IPS-18c (cell line): Measurements from ENCODE around the gene DUSP14.
"Not testable (repeated sequence)": the region's sequence is repeated elsewhere in the genome, so short reads cannot be mapped to it uniquely, and the experiment has no call there.

Experiments
- H3K4me3 ChIP-seq: 2 replicates; pipeline ENCODE4 v1.7.0; 2013; ENCODE audit warnings: low read depth, mild to moderate bottlenecking, low read length, moderate library complexity; ENCODE audit not compliant: insufficient read depth
- H3K9me3 ChIP-seq: one replicate; pipeline ENCODE4 v1.6.1; 2013; ENCODE audit warnings: mild to moderate bottlenecking, low read length, moderate library complexity; ENCODE audit not compliant: control insufficient read depth, insufficient read depth

Gene DUSP14

GRCh38 chr17:37489197-37490001 is at the start of gene DUSP14:
DUSP14 (plus strand) TSS chr17:37489891; CDS start chr17:37512273, 22,382 bp downstream.
- Histone ChIP-seq H3K9me3 (no peaks in the 10 kb centered on the region), H3K4me3 (peak within 1 kb of the TSS; percentile 77)

GRCh38 chr17:37440424-37440823 is 49.3 kb upstream of the DUSP14 start:
- H3K9me3 ChIP-seq = no peaks in the 10 kb centered on the region
- H3K4me3 ChIP-seq = no peak overlapping the region

DNA sequence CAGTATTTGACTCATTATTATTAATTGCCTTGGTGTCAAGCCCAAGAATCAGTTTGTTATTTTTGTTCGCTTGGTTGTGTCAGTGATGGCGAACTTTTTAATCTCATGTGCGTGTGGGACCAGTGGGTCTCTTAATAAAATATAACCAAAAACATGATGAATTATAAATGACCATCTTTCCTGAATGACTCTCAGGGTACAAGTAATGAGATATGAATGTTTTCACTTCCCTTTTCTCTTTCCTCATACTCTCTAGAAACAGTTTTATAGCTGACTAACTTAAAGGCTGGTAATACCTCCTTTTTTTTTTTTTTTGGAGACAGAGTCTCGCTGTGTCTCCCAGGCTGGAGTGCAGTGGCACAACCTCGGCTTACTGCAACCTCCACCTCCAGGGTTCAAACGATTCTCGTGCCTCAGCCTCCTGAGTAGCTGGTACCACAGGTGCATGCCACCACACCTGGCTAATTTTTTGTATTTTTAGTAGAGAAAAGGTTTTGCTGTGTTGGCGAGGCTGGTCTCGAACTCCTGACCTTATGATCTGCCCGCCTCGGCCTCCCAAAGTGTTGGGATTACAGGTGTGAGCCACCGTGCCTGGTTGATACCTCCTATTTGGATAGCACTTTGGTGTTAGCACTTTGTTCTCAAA is 48.2 kb upstream of the DUSP14 start:
- H3K4me3 ChIP-seq = not testable (repeated sequence)

GRCh38 chr17:37446027-37446426 is 43.7 kb upstream of the DUSP14 start:
- H3K9me3 ChIP-seq = no peaks in the 10 kb centered on the region
- H3K4me3 ChIP-seq = no peak overlapping the region

More for the DNA sequence above, 48.2 kb upstream of the DUSP14 start:
- not testable (repeated sequence) for H3K9me3 ChIP-seq

DNA sequence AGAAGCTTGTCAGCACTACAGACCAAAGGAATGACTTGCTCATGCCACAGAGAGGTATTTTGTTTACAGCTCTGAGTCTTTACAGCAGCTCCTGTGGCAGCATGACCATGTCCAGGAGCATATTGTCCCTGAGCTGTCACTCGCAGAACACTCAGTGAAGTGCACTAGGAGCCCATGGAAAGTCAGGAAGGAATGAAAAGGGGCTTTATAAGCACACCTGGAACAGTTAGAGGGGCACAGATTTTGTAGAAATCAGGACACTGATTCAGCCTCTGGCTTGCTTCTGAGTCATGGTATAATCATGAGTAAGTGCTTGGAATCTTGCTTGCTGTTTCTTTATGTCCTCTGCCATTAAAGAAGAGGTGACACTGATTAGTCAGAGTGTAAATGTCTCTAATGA is 42.0 kb upstream of the DUSP14 start:
- Histone ChIP-seq H3K4me3 (no peak overlapping the region), H3K9me3 (no peaks in the 10 kb centered on the region)

GRCh38 chr17:37450112-37450511 is 39.6 kb upstream of the DUSP14 start:
- no peaks in the 10 kb centered on the region for H3K9me3 ChIP-seq
- no peak overlapping the region for H3K4me3 ChIP-seq

GRCh38 chr17:37457801-37458200 is 31.9 kb upstream of the DUSP14 start:
- not testable (repeated sequence) for H3K9me3 ChIP-seq

GRCh38 chr17:37458805-37459204 is 30.9 kb upstream of the DUSP14 start:
- Histone ChIP-seq H3K4me3 (no peak overlapping the region), H3K9me3 (no peaks in the 10 kb centered on the region)

More at GRCh38 chr17:37457801-37458200, 31.9 kb upstream of the DUSP14 start:
- H3K4me3 ChIP-seq = not testable (repeated sequence)

GRCh38 chr17:37461668-37462067 is 28.0 kb upstream of the DUSP14 start:
- H3K4me3 ChIP-seq = no peak overlapping the region
- no peaks in the 10 kb centered on the region for H3K9me3 ChIP-seq

DNA sequence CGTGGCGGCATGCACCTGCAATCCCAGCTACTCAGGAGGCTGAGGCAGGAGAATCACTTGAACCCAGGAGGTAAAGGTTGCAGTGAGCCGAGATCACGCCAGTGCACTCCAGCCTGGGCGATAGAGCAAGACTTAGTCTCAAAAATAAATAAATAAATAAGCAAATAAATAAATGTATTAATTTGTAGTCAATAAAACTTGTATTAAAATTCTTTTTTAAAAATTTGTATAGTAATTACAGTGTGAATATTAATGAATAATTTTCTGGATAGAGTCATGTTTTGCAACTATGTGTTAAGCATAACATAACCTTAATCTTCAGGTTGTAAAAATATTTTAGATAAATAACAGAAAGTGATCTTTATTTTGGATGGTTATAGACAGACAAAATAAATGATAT is 27.2 kb upstream of the DUSP14 start:
- Histone ChIP-seq H3K9me3 (no peaks in the 10 kb centered on the region), H3K4me3 (no peak overlapping the region)

DNA sequence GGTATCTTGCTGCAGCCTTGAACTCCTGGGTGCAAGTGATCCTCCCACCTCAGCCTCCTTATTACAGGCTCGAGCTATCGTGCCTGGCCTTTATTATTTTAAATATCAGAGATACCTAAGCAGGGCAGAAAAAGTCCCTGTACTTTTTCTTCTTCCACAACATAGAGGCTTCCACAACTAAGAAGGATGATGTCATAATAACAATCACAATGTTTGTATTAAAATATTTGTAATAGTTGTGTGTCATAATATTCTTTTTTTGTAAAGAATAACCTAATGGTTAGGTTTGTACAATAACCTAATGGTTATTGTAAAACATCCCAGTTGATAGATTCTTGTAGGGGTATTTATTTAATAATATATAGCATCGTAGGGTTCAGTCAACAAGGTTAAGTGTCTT is 26.7 kb upstream of the DUSP14 start:
- no peaks in the 10 kb centered on the region for H3K9me3 ChIP-seq
- no peak overlapping the region for H3K4me3 ChIP-seq

- Histone ChIP-seq H3K4me3 (no peak overlapping the region), H3K9me3 (no peaks in the 10 kb centered on the region)
Observed at GRCh38 chr17:37465069-37465616, 24.5 kb upstream of the DUSP14 start.

- Histone ChIP-seq H3K9me3 (no peaks in the 10 kb centered on the region), H3K4me3 (no peak overlapping the region)
Observed at GRCh38 chr17:37466471-37466870, 23.2 kb upstream of the DUSP14 start.

DNA sequence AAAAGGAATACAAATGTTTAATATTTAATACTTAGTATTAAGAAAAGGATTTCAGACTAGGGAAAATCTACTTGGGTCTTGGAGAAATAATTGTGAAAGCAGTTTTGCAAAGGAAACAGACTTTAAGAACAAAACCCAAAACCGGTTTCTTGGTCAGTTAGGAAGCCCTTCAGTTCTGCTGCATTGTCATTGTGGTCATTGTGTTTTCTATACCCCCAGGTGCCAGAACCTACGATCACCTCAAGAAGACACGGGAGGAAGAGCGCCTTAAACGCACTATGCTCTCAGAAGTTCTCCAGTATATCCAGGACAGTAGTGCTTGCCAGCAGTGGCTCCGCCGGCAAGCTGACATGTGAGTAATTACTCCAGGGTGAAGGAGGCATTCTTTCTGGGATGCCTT is 19.5 kb upstream of the DUSP14 start:
- Histone ChIP-seq H3K9me3 (no peaks in the 10 kb centered on the region), H3K4me3 (no peak overlapping the region)

DNA sequence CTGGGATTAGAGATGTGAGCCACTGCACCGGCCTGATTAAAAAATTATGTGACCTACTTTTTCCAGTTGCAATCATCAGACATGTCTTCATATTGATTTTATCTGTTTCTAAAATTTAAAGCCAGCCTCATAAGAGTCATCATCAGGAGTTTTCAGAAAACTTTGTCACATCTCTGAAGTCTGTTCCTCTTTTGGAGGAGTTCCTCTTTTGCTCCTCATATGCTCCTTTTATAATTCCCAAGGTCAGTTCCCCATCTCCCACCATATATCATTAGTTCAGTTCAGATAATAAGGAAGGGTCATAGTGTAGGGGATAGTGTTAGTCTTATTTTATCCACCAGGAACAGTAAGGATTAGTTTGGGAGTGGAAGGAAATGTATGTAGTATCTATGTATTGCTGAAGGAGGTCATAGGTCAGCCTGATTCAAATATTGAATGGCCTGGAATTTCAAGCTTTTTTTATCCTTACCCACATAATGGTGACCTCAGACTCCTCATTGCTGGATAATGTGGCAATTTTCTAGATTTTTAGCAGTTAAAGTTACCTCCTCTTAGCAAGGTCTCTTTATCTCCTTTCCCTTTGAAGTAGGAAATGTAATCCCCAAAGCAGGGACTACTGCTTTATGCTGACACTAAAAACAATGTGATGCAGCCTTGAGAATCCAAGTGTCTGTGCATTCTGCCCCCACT is 13.8 kb upstream of the DUSP14 start:
- Histone ChIP-seq H3K9me3 (no peaks in the 10 kb centered on the region), H3K4me3 (no peak overlapping the region)

GRCh38 chr17:37476431-37477120 is 13.1 kb upstream of the DUSP14 start:
- Histone ChIP-seq H3K9me3 (no peaks in the 10 kb centered on the region), H3K4me3 (no peak overlapping the region)

DNA sequence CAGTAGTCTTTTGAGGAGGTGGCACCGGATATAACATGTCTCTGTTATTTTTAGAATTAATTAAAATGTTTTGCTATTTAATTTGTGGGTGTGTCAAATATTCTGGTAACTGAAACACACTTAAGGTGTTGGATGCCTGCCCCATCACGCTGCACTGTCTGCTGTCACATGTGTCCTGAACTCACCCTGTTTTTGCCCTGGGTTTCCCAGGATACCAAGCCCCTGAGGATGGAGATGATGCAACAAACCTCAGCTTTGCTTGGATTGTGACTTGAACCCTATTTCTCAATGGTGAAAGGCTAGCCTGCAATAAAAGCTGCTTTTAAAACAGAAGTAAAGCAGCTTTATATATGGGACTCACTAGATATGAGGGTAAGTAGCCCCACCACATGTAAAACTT is 11.5 kb upstream of the DUSP14 start:
- no peaks in the 10 kb centered on the region for H3K9me3 ChIP-seq

More for the DNA sequence above, 11.5 kb upstream of the DUSP14 start:
- H3K4me3 ChIP-seq = no peak overlapping the region
